MCF 10A (cell line): ENCODE measurements around the gene C1GALT1. TPM values are rescaled to one million over a fixed set of nuclear protein-coding genes. Genes with fewer than 3 reads are reported as not detected.

Experiments used
- BruUV-seq: library from RNA; stranded (reverse); fragments of 400-500 nt; replicated peaks from 2 replicates; lab custom pipeline; 2021; lab: Mats Ljungman, UMichigan
- CTCF ChIA-PET: fragments of 300-600 bp; sonication (Branson Sonifier 250); formaldehyde crosslinking; extraction: SDS; loops from one replicate; lab custom pipeline; 2021; ENCODE audit warnings: antibody characterized with exemption, inconsistent platforms; lab: Yijun Ruan, JAX
- POLR2A ChIA-PET: fragments of 300-600, 350-650 bp; sonication (Branson Sonifier 250); formaldehyde crosslinking; extraction: SDS; loops from one replicate; lab custom pipeline; 2020; ENCODE audit warnings: antibody characterized with exemption, inconsistent platforms; lab: Yijun Ruan, JAX
- DNase-seq: peaks from one replicate; pipeline ENCODE4 v3.0.0-alpha.2; 2018; ENCODE audit not compliant: unreplicated experiment
- H3K27ac Mint-ChIP-seq: one replicate; pipeline ENCODE4 v1.8.0; 2022; ENCODE audit warnings: mild to moderate bottlenecking, low read depth, mixed read lengths; ENCODE audit not compliant: unreplicated experiment
- H3K27me3 Mint-ChIP-seq: one replicate; pipeline ENCODE4 v1.8.0; 2022; ENCODE audit warnings: mixed read lengths; ENCODE audit not compliant: insufficient read depth, unreplicated experiment
- H3K36me3 Mint-ChIP-seq: one replicate; pipeline ENCODE4 v1.8.0; 2022; ENCODE audit warnings: mild to moderate bottlenecking, moderate library complexity, mixed read lengths; ENCODE audit not compliant: insufficient read depth, unreplicated experiment
- H3K4me1 Mint-ChIP-seq: one replicate; pipeline ENCODE4 v1.8.0; 2022; ENCODE audit warnings: mixed read lengths; ENCODE audit not compliant: insufficient read depth, unreplicated experiment
- H3K4me3 Mint-ChIP-seq: one replicate; pipeline ENCODE4 v1.8.0; 2022; ENCODE audit warnings: mild to moderate bottlenecking, moderate library complexity, mixed read lengths; ENCODE audit not compliant: unreplicated experiment
- H3K9me3 Mint-ChIP-seq: one replicate; pipeline ENCODE4 v1.8.0; 2022; ENCODE audit warnings: mixed read lengths; ENCODE audit not compliant: unreplicated experiment
- intact Hi-C: fragments of 100-400 bp; cut with micrococcal nuclease; formaldehyde crosslinking; loops from 2 replicates; pipeline ENCODE4 v1.14.1; 2022
- total RNA-seq: library from RNA; stranded (reverse); gene quantifications from 2 replicates; pipeline ENCODE4 v1.2.3, GENCODE V29; 2022
- TF ChIP-seq, protein P1 (sequence below): fragments of 200-600 bp; IDR thresholded peaks from one replicate; pipeline ENCODE4 v1.8.0; 2022; ENCODE audit warnings: antibody characterized with exemption, mild to moderate bottlenecking; ENCODE audit not compliant: unreplicated experiment

The C1GALT1 gene
- total RNA-seq, 1 experiment from 2014 or later = 30.9 TPM

DNA sequence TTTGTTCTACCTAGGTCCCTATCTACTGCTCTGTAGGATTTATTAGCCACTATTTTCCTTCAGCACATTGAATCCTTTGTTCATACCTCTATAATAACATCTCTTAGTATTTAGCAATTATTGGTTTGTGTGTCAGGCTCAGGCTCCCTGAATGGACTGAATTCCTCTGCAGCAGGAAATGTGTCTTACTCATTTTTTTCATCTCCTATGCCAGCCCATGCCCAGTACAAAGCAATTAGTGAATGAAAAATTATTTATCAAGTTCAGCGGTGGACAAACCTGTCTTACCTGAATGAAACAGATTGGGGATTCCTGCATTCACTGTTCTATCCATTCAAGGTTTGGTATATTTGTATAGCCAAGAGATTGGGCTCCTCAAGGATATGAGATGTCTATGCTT is 53.7 kb downstream of the C1GALT1 start:
- Mint-ChIP-seq H3K4me3 (no peak overlapping the region), H3K27ac (peak overlapping the region; percentile 2), H3K27me3 (no peaks in the 10 kb centered on the region), H3K36me3 (peaks cover 42% of the 10 kb centered on the region), H3K4me1 (peaks cover 12% of the 10 kb centered on the region), H3K9me3 (peaks cover 14% of the 10 kb centered on the region)
- intact Hi-C loops = no loop called here
- CTCF ChIA-PET = no interaction called here
- no TSS peak for BruUV-seq
- DNase-seq = no peak
- POLR2A ChIA-PET = interaction anchor here (0.5 to 0.7 kb wide), 2 partner anchors 24 to 115 kb away, joined by 3 to 4 read pairs; no protein-coding TSS in a partner anchor
- TF ChIP-seq, protein P1, sequence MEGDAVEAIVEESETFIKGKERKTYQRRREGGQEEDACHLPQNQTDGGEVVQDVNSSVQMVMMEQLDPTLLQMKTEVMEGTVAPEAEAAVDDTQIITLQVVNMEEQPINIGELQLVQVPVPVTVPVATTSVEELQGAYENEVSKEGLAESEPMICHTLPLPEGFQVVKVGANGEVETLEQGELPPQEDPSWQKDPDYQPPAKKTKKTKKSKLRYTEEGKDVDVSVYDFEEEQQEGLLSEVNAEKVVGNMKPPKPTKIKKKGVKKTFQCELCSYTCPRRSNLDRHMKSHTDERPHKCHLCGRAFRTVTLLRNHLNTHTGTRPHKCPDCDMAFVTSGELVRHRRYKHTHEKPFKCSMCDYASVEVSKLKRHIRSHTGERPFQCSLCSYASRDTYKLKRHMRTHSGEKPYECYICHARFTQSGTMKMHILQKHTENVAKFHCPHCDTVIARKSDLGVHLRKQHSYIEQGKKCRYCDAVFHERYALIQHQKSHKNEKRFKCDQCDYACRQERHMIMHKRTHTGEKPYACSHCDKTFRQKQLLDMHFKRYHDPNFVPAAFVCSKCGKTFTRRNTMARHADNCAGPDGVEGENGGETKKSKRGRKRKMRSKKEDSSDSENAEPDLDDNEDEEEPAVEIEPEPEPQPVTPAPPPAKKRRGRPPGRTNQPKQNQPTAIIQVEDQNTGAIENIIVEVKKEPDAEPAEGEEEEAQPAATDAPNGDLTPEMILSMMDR = no peak

DNA sequence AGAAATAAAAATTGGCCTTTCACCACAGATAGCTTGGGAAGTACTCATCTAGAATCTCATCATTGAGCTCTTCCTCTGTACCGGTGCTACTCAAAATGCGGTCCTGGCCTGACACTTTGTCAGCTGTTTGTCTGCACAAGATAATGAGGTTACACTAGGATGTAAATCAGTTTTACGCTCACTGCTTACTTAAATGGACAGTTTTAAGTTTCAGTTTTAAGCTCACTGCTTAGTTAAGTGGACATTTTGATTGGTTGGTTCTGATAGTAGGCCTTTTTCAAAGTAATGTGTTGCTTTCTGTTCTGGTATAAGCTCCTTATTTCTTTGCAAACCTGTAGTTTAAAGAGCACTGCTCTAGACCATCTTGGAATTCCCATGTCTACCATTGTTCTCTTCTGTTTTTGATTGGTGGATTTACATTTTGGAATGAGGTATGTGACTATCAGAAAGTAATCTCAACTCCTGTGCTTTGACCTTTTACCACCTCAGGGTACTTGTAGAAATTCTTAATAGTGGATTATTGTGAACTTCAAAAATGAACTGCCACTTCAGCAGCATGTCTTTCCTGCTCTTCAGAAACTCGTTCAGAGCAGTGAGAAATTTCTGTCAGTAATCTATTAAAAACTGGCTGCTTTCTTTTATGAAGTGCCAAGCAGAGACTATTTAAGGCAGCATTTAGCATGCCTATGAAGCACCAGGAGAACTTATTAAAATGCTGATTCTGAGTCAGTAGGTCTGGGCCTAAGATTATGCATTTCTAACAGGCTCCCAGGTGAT is 55.0 kb downstream of the C1GALT1 start:
- no peak for DNase-seq
- Mint-ChIP-seq H3K9me3 (peaks cover under 1% of the 10 kb centered on the region), H3K4me3 (no peak overlapping the region), H3K27me3 (no peaks in the 10 kb centered on the region), H3K36me3 (peaks cover 43% of the 10 kb centered on the region), H3K27ac (no peak overlapping the region), H3K4me1 (peaks cover 12% of the 10 kb centered on the region)
- no TSS peak for BruUV-seq
- intact Hi-C loops = no loop called here
- TF ChIP-seq, protein P1 = no peak
- ChIA-PET POLR2A (interaction anchor here (0.7 to 1.2 kb wide), 2 partner anchors 11 to 15 kb away, joined by 3 read pairs; no protein-coding TSS in a partner anchor), CTCF (interaction anchor here (0.7 kb wide), 1 partner anchor 722 kb away, joined by 4 read pairs; no protein-coding TSS in a partner anchor)

DNA sequence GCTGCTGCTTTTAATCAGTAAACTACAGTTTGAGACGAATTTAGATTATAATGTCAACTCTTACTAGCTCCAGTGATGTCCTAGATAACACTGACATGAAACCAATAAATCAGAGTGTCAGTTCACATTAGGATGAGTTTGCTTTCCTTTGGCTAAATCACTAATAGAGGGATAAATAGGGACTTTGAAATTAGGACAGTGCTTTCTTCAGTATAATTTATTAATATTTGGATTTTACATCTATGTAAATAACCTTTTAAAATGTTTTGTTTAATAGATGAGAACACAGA is 55.6 kb downstream of the C1GALT1 start:
- Mint-ChIP-seq H3K27me3 (no peaks in the 10 kb centered on the region), H3K36me3 (peaks cover 48% of the 10 kb centered on the region), H3K4me1 (peaks cover 12% of the 10 kb centered on the region), H3K27ac (no peak overlapping the region), H3K4me3 (no peak overlapping the region), H3K9me3 (no peaks in the 10 kb centered on the region)
- POLR2A ChIA-PET = no interaction called here
- no peak for DNase-seq
- intact Hi-C loops = no loop called here
- BruUV-seq = no TSS peak
- CTCF ChIA-PET = no interaction called here
- TF ChIP-seq, protein P1 = no peak

DNA sequence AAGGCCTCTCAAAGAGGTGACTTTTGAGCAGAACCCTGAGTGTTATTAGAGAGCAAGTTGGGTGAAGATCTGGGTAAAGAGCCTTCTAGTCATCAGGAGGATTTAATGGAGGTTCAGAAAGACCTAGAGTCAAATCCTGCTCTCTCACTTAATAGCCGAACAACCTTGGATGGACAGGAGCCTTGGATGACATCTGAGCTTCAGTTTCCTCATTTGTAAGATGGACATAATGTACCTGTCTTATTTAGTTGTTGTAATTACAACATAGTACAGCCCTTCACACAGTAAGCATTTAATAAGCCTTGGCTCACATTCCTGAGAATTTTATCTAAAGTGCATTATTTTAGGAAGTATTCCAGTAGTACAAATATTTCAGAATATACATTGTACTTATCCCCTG is 57.0 kb downstream of the C1GALT1 start:
- Mint-ChIP-seq H3K4me1 (peaks cover 16% of the 10 kb centered on the region), H3K27ac (no peak overlapping the region), H3K27me3 (no peaks in the 10 kb centered on the region), H3K36me3 (peaks cover 49% of the 10 kb centered on the region), H3K9me3 (no peaks in the 10 kb centered on the region), H3K4me3 (no peak overlapping the region)
- no peak for DNase-seq
- CTCF ChIA-PET = interaction anchor here (0.6 kb wide), 1 partner anchor 205 kb away, joined by 3 read pairs; no protein-coding TSS in a partner anchor
- intact Hi-C loops = no loop called here
- TF ChIP-seq, protein P1 = no peak
- POLR2A ChIA-PET = no interaction called here
- no TSS peak for BruUV-seq
